ENCODE data around the gene MIEF2. TPM values are rescaled to one million over a fixed set of nuclear protein-coding genes. Genes with fewer than 3 reads are reported as not detected.

MIEF2 gene
- total and polyA plus RNA-seq, 5 experiments from 2014 or later, result 10.7 to 17.4 (median 14.4) TPM

DNA sequence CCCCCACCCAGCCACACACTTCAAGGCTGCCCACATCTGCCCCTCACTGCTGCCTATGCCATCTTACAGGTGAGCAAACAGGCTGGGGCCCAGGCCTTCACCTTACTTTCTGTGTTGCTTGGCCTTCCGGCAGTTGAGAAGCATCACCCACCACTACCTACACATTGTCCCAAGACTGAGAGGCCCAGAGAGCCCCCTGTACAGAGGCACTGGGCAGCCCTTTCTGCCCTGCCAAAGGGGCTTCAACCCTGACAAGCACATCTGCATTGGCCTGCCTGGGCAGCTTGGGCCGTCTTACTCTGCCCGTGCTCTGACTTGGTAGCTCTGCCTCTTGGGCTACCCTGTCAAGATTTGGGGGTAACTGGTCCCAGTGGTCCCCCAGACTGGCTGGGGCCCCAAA is 1.2 kb downstream of the MIEF2 start:
- Mint-ChIP-seq H3K4me3 (peak overlapping the region; percentile 76 to 88 (median 84)), H3K36me3 (peaks cover 0 to 17% (median 3%) of the 10 kb centered on the region in 3 donors), H3K9me3 (no peaks in the 10 kb centered on the region), H3K4me1 (peaks cover 18 to 44% (median 42%) of the 10 kb centered on the region in 4 donors), H3K27me3 (no peaks in the 10 kb centered on the region), H3K27ac (peak overlapping the region; percentile 79 to 95 (median 92))
- ATAC-seq (no peak), DNase-seq (peak in 1 of 10 donors; percentile 48)
- POLR2A ChIA-PET, result interaction anchor here (1.2 to 4.1 kb wide), 3 partner anchors 8 to 53 kb away, joined by 4 to 20 read pairs (median 6); partner anchors contain the start of genes LLGL1, SMCR8 and TOP3A

GRCh38 chr17:18262111-18262510 is 1.6 kb downstream of the MIEF2 start:
- Mint-ChIP-seq H3K36me3 (peaks cover 0 to 16% (median 3%) of the 10 kb centered on the region in 3 donors), H3K27ac (peak overlapping the region in 9 of 10 donors; percentile 79 to 95 (median 92)), H3K4me3 (peak overlapping the region; percentile 76 to 88 (median 84)), H3K9me3 (no peaks in the 10 kb centered on the region), H3K27me3 (no peaks in the 10 kb centered on the region), H3K4me1 (peaks cover 15 to 40% (median 38%) of the 10 kb centered on the region in 4 donors)
- POLR2A ChIA-PET, result interaction anchor here (0.7 to 4.1 kb wide), 2 partner anchors 12 to 53 kb away, joined by 3 to 20 read pairs; partner anchors contain the start of genes SMCR8 and TOP3A
- no peak for DNase-seq
- no peak for ATAC-seq

GRCh38 chr17:18262641-18263040 is 2.2 kb downstream of the MIEF2 start:
- H3K9me3 Mint-ChIP-seq, result no peaks in the 10 kb centered on the region
- ATAC-seq (no peak), DNase-seq (peak in 1 of 10 donors; percentile 59)
- peaks cover 15 to 37% (median 34%) of the 10 kb centered on the region in 4 donors for H3K4me1 Mint-ChIP-seq
- peak overlapping the region in 4 of 10 donors; percentile 20 to 95 (median 86) for H3K27ac Mint-ChIP-seq
- peaks cover 0 to 16% (median 3%) of the 10 kb centered on the region in 3 donors for H3K36me3 Mint-ChIP-seq
- POLR2A ChIA-PET, result interaction anchor here (0.7 to 4.1 kb wide), 3 partner anchors 12 to 52 kb away, joined by 3 to 20 read pairs (median 4); partner anchors contain the start of genes SMCR8 and TOP3A
- no peaks in the 10 kb centered on the region for H3K27me3 Mint-ChIP-seq
- peak overlapping the region in 3 of 10 donors; percentile 33 to 88 (median 79) for H3K4me3 Mint-ChIP-seq

- Mint-ChIP-seq H3K9me3 (no peaks in the 10 kb centered on the region), H3K4me3 (no peak overlapping the region), H3K36me3 (peaks cover 0 to 16% (median 3%) of the 10 kb centered on the region in 3 donors), H3K4me1 (peaks cover 12 to 32% (median 27%) of the 10 kb centered on the region in 4 donors), H3K27ac (no peak overlapping the region), H3K27me3 (no peaks in the 10 kb centered on the region)
- no peak for ATAC-seq
- POLR2A ChIA-PET, result interaction anchor here (0.6 to 1.2 kb wide), 3 partner anchors 42 to 51 kb away, joined by 4 to 5 read pairs (median 4); partner anchors contain the start of genes SMCR8 and TOP3A
- DNase-seq, result no peak
Measured at GRCh38 chr17:18263885-18264682, 3.6 kb downstream of the MIEF2 start.

DNA sequence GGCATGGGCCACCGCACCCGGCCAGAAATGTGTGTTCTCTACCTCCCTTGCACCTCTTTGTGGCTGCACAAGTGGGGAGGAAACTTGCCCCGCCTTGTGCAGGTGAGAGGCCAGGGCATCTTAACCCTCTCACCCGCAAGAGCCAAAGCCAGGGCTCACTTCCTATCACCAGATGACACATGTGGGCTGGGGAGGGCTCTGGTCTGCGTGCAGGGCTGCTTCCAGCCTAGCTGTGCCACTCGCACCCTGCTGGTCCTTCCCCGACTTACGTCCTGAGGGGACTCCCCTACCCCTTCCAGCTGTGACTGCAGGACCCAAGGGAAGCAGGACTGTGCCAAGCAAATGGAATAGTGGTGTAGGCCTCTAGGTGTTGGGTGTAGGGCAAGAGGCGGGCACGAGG is 6.9 kb downstream of the MIEF2 start:
- ATAC-seq (no peak), DNase-seq (no peak)
- Mint-ChIP-seq H3K4me1 (peaks cover 2 to 10% (median 7%) of the 10 kb centered on the region in 4 donors), H3K36me3 (peaks cover 0 to 16% (median 3%) of the 10 kb centered on the region in 3 donors), H3K27ac (no peak overlapping the region), H3K9me3 (no peaks in the 10 kb centered on the region), H3K27me3 (no peaks in the 10 kb centered on the region), H3K4me3 (no peak overlapping the region)
- POLR2A ChIA-PET, result interaction anchor here (1.0 kb wide), 1 partner anchor 8 kb away, joined by 3 read pairs; the partner anchor contains the start of gene FLII

GRCh38 chr17:18267927-18268711 is 7.7 kb downstream of the MIEF2 start:
- DNase-seq (no peak), ATAC-seq (no peak)
- H3K9me3 Mint-ChIP-seq, result no peaks in the 10 kb centered on the region
- no peak overlapping the region for H3K27ac Mint-ChIP-seq
- POLR2A ChIA-PET, result interaction anchor here (1.0 to 2.0 kb wide), 2 partner anchors 7 to 9 kb away, joined by 3 to 6 read pairs; partner anchors contain the start of genes FLII and MIEF2
- peaks cover 0 to 21% (median 3%) of the 10 kb centered on the region in 3 donors for H3K36me3 Mint-ChIP-seq
- H3K4me3 Mint-ChIP-seq, result peak overlapping the region in 1 of 10 donors; percentile 22
- peaks cover 0 to 6% (median 3%) of the 10 kb centered on the region in 4 donors for H3K4me1 Mint-ChIP-seq
- no peaks in the 10 kb centered on the region for H3K27me3 Mint-ChIP-seq

- peaks cover 0 to 18% (median 0%) of the 10 kb centered on the region in 3 donors for H3K36me3 Mint-ChIP-seq
- ATAC-seq (no peak), DNase-seq (no peak)
- no peak overlapping the region for H3K4me3 Mint-ChIP-seq
- H3K4me1 Mint-ChIP-seq, result peaks cover 0 to 3% (median 0%) of the 10 kb centered on the region in 4 donors
- no peaks in the 10 kb centered on the region for H3K9me3 Mint-ChIP-seq
- H3K27me3 Mint-ChIP-seq, result no peaks in the 10 kb centered on the region
- peak overlapping the region in 5 of 10 donors; percentile 41 to 75 (median 65) for H3K27ac Mint-ChIP-seq
- POLR2A ChIA-PET, result interaction anchor here (0.7 to 2.0 kb wide), 4 partner anchors 9 to 14 kb away, joined by 3 to 6 read pairs (median 4); partner anchors contain the start of gene MIEF2
Measured at GRCh38 chr17:18270046-18270931, 9.8 kb downstream of the MIEF2 start.

DNA sequence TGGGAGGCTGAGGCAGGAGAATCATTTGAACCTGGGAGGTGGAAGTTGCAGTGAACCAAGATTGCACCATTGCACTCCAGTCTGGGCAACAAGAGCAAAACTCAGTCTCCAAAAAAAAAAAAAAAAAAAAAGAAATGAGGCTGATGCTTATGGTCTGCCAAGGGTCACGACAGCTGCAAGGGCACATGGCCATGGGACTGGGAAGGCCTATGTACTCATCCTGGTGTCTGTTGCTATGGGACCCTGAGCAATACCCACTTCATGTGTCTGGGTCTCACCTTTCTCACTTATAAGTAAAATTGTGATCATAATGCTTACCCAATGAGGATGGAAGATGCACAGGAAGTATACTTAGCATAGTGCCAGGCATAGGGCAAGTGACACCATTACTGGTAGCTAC is 16.6 kb downstream of the MIEF2 start:
- peaks cover 0 to 62% (median 0%) of the 10 kb centered on the region in 3 donors for H3K36me3 Mint-ChIP-seq
- peaks cover 0 to 2% (median 0%) of the 10 kb centered on the region in 4 donors for H3K4me1 Mint-ChIP-seq
- H3K9me3 Mint-ChIP-seq, result no peaks in the 10 kb centered on the region
- H3K27me3 Mint-ChIP-seq, result no peaks in the 10 kb centered on the region
- peak overlapping the region in 1 of 10 donors; percentile 18 for H3K27ac Mint-ChIP-seq
- ATAC-seq (no peak), DNase-seq (no peak)
- POLR2A ChIA-PET, result interaction anchor here (0.6 to 0.7 kb wide), 2 partner anchors 17 to 1607 kb away, joined by 4 to 9 read pairs; no protein-coding TSS in a partner anchor
- H3K4me3 Mint-ChIP-seq, result no peak overlapping the region

DNA sequence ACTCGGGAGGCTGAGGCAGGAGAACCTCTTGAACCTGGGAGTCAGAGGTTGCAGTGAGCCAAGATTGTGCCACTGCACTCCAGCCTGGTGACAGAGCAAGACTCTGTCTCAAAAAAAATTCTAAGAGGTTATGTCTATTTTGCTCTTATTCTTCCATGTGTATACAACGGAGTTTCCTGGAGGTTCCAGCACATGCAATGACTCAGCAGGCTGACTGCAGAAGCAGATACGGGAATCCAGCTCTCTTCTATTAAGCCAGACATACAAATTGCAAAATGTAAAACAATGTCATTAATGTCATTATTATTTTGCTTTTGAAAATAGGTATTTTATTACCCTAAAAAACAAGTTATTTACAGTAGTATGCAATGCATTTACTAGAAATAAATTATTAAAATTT is 18.4 kb downstream of the MIEF2 start:
- Mint-ChIP-seq H3K4me1 (no peaks in the 10 kb centered on the region), H3K36me3 (peaks cover 0 to 70% (median 6%) of the 10 kb centered on the region in 3 donors), H3K27ac (no peak overlapping the region), H3K9me3 (no peaks in the 10 kb centered on the region), H3K27me3 (no peaks in the 10 kb centered on the region), H3K4me3 (no peak overlapping the region)
- ATAC-seq (no peak), DNase-seq (no peak)
- POLR2A ChIA-PET, result no interaction called here

- no peaks in the 10 kb centered on the region for H3K4me1 Mint-ChIP-seq
- DNase-seq (no peak), ATAC-seq (no peak)
- H3K36me3 Mint-ChIP-seq, result peaks cover 0 to 78% (median 10%) of the 10 kb centered on the region in 3 donors
- no peak overlapping the region for H3K4me3 Mint-ChIP-seq
- H3K27me3 Mint-ChIP-seq, result no peaks in the 10 kb centered on the region
- H3K27ac Mint-ChIP-seq, result no peak overlapping the region
- POLR2A ChIA-PET, result no interaction called here
- H3K9me3 Mint-ChIP-seq, result no peaks in the 10 kb centered on the region
Measured at GRCh38 chr17:18280249-18280648, 19.8 kb downstream of the MIEF2 start.

DNA sequence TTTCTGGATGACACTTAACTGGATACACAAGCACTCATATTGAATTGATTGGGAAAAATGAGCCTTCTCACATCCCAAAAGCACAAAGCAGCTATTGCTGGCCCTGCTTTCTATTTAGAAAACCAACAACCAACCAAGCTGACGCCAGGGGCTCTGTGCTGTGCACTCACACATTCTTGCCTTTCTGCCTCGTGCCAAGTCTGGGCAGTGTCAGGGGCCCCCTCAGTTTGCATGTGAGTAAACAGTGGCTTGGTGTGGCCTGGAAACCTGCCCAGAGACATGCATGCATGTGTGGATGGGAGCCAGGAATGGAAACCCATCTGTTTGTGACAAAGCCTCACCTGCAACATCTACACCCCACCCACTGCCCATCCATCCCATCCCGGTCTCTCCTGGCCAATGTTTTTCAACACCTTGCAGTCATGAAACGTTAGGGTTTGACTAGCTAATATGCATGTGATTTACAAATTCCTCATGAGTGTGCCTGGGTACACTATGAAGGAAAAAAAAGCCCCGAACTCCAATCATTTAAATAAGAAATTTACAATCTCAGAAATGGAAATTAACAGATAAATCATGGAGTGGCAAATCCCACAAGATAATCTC is 20.4 kb downstream of the MIEF2 start:
- no peaks in the 10 kb centered on the region for H3K9me3 Mint-ChIP-seq
- H3K4me1 Mint-ChIP-seq, result peaks cover 0 to 2% (median 0%) of the 10 kb centered on the region in 4 donors
- no peak overlapping the region for H3K4me3 Mint-ChIP-seq
- no peak overlapping the region for H3K27ac Mint-ChIP-seq
- H3K27me3 Mint-ChIP-seq, result no peaks in the 10 kb centered on the region
- ATAC-seq (no peak), DNase-seq (no peak)
- peaks cover 0 to 85% (median 10%) of the 10 kb centered on the region in 3 donors for H3K36me3 Mint-ChIP-seq
- POLR2A ChIA-PET, result no interaction called here

All from naive thymus-derived CD8-positive, alpha-beta T cell (primary cell).